T-helper 1 cell (primary cell): ENCODE data around the gene ANK2.

Experiments
- DNase-seq, 5 donors: peaks; one replicate each; pipeline ENCODE4 v3.0.0-alpha.2; 2012 to 2020
- total RNA-seq, 4 donors: gene quantifications; one replicate each; lab custom pipeline; 2026; lab: John Stamatoyannopoulos, UW

Gene ANK2
- total RNA-seq = 0.15 to 1.3 (median 0.58) reads per million in 4 donors

DNA sequence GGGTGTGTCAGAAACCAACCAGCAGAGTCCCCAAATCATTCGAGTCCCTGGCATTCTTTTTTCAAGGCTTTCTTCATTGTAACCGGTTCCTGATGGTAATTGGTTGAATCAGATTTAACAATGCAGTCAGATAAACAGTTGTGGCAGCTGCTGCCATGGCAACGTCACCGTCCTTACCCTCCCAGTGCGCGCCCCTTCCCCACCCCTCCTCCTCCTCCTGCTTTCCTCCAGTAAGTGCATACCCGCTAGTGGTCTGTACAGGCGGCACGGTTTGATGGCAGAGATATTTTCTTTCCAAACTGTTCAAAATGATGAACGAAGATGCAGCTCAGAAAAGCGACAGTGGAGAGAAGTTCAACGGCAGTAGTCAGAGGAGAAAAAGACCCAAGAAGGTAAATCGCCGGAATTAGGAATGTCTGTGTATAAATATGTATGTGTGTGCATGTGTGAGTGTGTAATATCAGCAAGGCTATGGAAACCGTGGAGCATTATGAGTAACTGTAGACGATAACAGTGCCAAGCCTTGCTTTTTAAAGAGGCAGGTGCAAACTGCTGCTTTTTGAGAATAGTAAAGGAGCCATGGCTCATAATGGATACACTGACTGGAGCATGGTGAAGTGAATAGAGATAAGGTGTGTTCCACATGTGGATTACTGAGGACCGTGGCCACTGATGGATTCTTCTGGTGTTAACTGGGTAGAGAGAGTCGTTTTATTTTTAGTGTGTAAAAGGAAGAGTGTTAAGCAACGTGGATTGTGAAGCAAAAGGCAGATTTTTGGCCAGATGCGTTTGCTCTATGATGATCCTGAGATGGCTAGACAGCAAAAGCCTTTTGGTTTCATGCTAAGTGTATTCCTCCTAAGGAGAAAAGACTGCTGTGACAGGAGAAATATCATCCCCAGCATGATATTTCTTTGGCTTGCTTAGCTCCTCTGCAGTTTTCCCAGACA lies at the start of gene ANK2:
Gene ANK2 (plus strand): TSS at position 233 of the 950 bp plus-strand sequence. CDS start 76 bp downstream, at position 309.
- no peak for DNase-seq

- DNase-seq = no peak
These were observed 45.6 kb upstream of the ANK2 start for GRCh38 chr4:113003841-113004240.

GRCh38 chr4:113004655-113005054 lies 44.8 kb upstream of the ANK2 start:
- no peak for DNase-seq

- DNase-seq = no peak
These were observed 42.8 kb upstream of the ANK2 start for GRCh38 chr4:113006632-113007031.

DNA sequence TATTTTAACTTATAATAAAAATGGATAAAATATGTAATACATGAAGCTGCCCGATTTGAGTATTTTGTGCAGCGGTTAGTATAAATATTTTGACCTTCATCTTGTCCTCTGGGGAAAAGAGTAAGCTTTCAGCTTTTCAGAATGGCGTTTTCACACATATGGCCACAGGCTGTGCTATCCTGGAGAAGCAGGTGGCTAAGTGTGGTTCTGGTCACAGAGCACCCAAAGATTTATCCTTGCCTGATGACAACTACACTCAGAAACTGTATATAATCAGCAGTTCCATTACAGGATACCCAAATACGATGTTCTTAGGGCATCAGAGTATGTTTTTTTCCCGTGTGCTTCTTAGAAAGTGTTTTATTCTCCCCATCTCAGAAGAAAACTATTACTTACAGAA lies 42.3 kb upstream of the ANK2 start:
- no peak for DNase-seq

DNA sequence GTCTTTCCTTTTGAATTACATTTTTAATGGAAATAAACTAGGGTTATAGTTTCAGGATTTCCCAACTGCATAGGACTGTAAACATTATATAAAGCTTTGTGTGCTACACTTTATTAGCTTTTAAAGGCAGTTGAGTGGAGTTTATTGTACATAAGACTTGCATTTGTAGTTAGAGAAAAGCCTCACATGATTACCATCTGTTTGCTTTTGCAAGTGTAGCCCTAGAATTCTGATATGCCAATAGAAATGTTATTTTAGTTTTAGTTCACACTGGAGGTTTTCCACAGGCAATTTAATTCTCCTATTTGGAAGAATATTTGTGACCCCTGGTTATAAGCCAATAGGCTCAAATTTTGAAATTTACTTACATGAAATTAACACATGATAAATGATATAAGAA lies 41.3 kb upstream of the ANK2 start:
- DNase-seq = no peak

DNA sequence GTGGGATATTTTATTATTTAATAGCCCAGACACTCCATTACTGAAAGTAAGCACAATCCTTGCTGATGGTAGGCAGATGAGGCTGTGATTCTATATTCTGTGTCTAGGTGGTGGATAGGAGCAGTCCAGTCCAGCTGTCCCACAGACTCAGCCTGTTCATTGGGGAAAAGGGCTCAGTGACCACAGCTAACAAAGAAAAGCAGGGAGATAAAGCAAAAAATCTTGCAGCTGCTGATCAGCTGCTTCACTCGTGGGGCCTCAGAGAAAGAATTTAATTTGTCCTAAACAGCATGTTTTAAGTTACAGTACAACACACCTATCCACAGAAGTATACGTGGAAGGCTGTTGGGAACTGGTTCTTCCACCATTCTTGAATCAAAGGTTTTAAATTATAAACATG lies 40.7 kb upstream of the ANK2 start:
- DNase-seq = no peak

- no peak for DNase-seq
These were observed 40.0 kb upstream of the ANK2 start for GRCh38 chr4:113009461-113009860.

GRCh38 chr4:113012122-113012725 lies 37.2 kb upstream of the ANK2 start:
- no peak for DNase-seq

DNA sequence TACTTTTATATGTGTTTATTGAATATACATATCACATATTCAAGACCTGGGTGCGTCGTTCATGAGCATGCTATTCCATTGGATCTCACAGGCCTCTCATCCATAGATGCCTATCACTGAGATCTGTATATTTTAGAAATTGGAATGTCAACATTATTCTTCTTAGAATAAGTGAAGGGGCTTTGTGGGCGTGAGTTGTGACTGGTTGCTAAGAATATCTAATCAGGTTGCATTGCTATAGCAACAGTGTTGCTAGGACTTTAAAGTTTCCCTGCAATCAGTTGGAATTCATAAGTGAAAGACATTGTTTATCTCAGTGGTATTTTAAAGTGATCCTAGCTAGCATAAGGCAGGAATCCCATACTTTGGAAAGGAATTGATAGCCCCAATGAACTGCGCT lies 36.7 kb upstream of the ANK2 start:
- no peak for DNase-seq

GRCh38 chr4:113013751-113014150 lies 35.7 kb upstream of the ANK2 start:
- no peak for DNase-seq

DNA sequence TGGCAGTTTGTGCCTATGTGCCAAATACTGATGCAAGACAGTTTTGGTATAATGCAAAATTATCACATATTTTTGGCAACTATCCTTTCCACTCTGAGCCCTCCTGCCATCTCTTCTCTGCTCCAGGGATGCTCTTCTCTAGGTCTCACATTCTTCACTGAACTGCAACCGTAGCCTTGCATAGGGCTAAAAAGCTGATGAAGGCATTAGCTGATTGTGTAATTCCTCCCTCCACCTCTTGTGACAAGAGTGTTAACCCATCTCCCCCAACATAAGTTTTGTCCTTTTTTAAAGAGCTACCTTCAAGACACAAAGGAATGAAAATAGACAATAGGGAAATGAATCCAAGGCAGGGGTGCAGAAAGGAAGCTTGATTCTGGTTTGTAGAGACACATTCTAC lies 33.1 kb upstream of the ANK2 start:
- DNase-seq = no peak

DNA sequence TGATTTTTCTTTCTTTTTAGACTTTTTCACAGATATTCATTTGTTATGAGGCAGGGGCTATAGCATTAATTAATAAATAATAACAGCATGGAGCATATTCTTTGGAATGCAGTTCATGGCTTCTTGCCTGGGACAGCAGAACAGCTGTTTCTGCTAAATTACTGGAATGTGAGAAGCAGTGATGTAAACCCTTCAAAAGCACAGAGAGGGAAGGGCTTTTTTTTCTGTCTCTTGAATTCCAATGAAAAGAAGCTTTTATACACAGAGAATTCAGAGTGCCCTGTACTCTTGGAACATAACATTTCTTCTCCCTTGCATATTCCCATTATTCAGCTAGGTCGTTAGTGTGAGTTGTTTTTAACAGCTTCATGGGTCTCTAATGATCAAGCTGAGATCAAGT lies 28.5 kb upstream of the ANK2 start:
- no peak for DNase-seq

DNA sequence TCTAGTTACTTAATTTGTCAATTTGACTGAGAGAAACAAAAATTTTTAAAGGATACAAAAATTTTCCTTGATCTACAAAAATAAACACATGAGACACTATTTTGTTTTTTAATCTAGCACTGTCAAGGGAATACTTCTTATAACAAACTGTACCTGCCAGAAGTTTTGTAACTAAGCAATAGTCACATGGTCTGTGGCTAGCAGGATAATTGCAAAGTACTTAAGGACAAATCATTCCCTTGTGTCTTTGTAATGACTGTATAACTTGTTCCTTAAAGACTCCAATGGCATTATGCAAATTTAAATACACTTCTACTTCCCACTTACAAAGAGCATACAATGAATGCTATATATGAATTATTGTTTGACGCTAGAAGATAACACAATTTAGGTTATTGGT lies 25.1 kb upstream of the ANK2 start:
- no peak for DNase-seq

GRCh38 chr4:113025416-113025815 lies 24.0 kb upstream of the ANK2 start:
- DNase-seq = no peak

- DNase-seq = no peak
These were observed 22.9 kb upstream of the ANK2 start for GRCh38 chr4:113026556-113026955.

DNA sequence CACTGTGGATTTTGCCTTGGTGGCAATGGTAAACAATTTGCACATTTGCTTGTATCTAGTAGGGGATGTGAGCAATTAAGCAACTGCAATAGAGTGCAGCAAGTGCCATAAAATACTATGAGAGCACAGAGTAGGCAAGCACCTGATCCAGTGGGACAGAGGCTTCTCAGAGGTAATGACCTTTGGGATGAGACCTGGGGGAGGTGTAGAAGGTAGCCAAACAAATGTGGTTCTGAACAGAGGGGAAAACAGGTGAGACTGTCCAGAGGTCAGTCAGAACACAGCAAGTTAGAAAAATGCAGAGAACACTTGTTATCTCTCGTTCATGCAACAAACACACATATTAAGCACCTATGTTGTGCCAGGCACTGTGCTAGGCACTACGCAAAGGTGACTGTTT lies 21.4 kb upstream of the ANK2 start:
- DNase-seq = no peak

GRCh38 chr4:113031212-113031611 lies 18.2 kb upstream of the ANK2 start:
- no peak for DNase-seq

DNA sequence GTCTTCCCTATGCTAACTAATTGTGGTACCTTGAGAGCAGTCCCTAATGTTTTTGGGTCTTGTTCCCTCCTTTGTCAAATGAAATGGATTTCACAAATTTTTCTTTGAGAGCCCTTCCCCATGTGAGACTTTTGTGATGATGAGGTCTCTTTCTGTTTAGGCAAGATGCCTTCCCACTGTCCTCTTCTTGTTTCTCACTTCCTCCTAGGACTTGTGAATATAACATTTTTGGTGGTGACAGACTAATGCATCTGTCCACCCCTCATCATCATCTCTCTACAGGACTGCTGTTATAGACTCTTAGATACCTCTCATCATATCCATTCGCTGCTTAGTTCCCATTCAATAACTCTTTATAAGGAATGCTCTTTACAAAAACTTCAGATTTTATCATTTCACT lies 8.7 kb upstream of the ANK2 start:
- DNase-seq = no peak

GRCh38 chr4:113042502-113042901 lies 7.0 kb upstream of the ANK2 start:
- DNase-seq = no peak

DNA sequence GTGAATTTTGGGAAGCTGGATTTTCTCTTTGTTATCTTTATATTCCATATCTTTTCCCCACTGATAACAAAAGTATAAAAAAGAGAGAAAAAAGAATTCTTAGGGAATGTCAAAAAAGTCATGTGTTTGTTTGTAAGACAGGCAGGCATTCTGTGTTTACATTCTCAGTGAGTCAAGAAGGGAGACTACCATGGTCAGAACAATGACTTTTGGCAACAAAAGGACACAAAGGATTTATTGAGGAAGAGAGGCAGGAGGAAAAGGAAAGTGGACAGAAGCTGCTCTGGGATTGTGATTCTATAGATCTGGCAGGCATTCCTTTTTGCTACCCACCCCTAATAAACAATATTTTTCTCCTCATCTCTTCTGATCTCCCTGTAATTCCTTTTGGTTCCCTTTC lies 5.9 kb upstream of the ANK2 start:
- no peak for DNase-seq

- DNase-seq = no peak
These were observed 910 bp downstream of the ANK2 start for GRCh38 chr4:113050371-113050755.

GRCh38 chr4:113050837-113051236 lies 1.4 kb downstream of the ANK2 start:
- DNase-seq = no peak

DNA sequence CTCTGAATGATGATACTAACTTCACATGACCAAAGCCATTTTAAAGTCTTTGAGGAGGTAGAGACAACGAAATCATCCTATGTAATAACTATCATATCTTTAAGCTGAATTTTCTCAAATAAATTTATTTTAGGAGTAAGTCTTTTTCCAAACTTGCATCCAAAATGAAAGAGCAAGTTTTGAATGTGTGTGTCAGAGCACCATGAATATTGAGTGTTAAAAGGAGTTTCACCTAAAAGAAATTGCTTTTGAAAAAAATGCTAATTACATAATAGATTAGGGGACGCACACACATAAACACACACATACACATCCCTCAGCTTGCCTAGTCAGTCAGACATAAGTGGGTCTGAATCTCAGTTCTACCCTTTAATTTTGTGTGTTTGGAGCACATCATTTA lies 1.9 kb downstream of the ANK2 start:
- DNase-seq = no peak
